Activated CD4-positive, alpha-beta T cell treated with anti-CD3 and anti-CD28 coated beads, Interleukin-2, amount 50 U/mL, for 24 hours (primary cell): ENCODE results near the gene AGAP2.

ENCODE experiments used
- DNase-seq, 2 donors: peaks; one replicate each; pipeline ENCODE4 v3.0.0-alpha.2; 2020; ENCODE audit warnings: low read depth in 1 of 2, low spot score in 1 of 2

The AGAP2 gene

GRCh38 chr12:57737467-57738460 is 778 bp downstream of the AGAP2 start:
- DNase-seq, result no peak

- DNase-seq, result no peak
Observed at GRCh38 chr12:57736741-57737466, 1.6 kb downstream of the AGAP2 start.

- no peak for DNase-seq
Observed at GRCh38 chr12:57735952-57736740, 2.4 kb downstream of the AGAP2 start.

- DNase-seq, result no peak
Observed at GRCh38 chr12:57735198-57735855, 3.2 kb downstream of the AGAP2 start.

- DNase-seq, result no peak
Observed at GRCh38 chr12:57734591-57734990, 4.0 kb downstream of the AGAP2 start.

GRCh38 chr12:57733928-57734327 is 4.6 kb downstream of the AGAP2 start:
- no peak for DNase-seq

GRCh38 chr12:57732726-57733593 is 5.6 kb downstream of the AGAP2 start:
- DNase-seq, result no peak

- DNase-seq, result no peak
Observed at GRCh38 chr12:57732270-57732669, 6.3 kb downstream of the AGAP2 start.

GRCh38 chr12:57731411-57732080 is 7.0 kb downstream of the AGAP2 start:
- DNase-seq, result no peak

GRCh38 chr12:57730336-57731067 is 8.0 kb downstream of the AGAP2 start:
- DNase-seq, result no peak

GRCh38 chr12:57729321-57729844 is 9.2 kb downstream of the AGAP2 start:
- DNase-seq, result no peak

- DNase-seq, result no peak
Observed at GRCh38 chr12:57727758-57728395, 10.7 kb downstream of the AGAP2 start.

GRCh38 chr12:57726884-57727757 is 11.4 kb downstream of the AGAP2 start:
- DNase-seq, result no peak

GRCh38 chr12:57726151-57726883 is 12.2 kb downstream of the AGAP2 start:
- no peak for DNase-seq

- DNase-seq, result no peak
Observed at GRCh38 chr12:57725851-57726150, 12.7 kb downstream of the AGAP2 start.

GRCh38 chr12:57724936-57725740 is 13.4 kb downstream of the AGAP2 start:
- no peak for DNase-seq
